Breast epithelium (tissue), 4 donors: ENCODE measurements around the gene C4orf51. TPM values are rescaled to one million over a fixed set of nuclear protein-coding genes. Genes with fewer than 3 reads are reported as not detected.

Source experiments
- DNase-seq, 2 donors: peaks; one replicate each; pipeline ENCODE4 v3.0.0-alpha.2; 2019; ENCODE audit warnings: low spot score in 2 of 2
- H3K27ac ChIP-seq, 2 donors: fragments of 200-600 bp; sonication (generic) in 1 of 2; one replicate each; pipeline ENCODE4 v1.5.1; 2016 to 2019; ENCODE audit warnings: mild to moderate bottlenecking in 1 of 2
- H3K27me3 ChIP-seq, 2 donors: fragments of 200-600 bp; sonication (generic) in 1 of 2; one replicate each; pipeline versions ENCODE4 v1.5.1 to v1.6.0; 2017 to 2019; ENCODE audit warnings: control low read depth in 1 of 2, mild to moderate bottlenecking in 1 of 2
- H3K36me3 ChIP-seq: fragments of 200-600 bp; one replicate; pipeline ENCODE4 v1.5.1; 2019
- H3K4me1 ChIP-seq, 2 donors: fragments of 200-600 bp; sonication (generic); one replicate each; pipeline ENCODE4 v1.5.1; 2016 to 2019; ENCODE audit warnings: control low read depth in 1 of 2
- H3K4me3 ChIP-seq, 3 donors: fragments of 200-600 bp; sonication (generic); 1 replicate in 2 of 3; 2 replicates in 1 of 3; pipeline ENCODE4 v1.5.1; 2016 to 2019; ENCODE audit warnings: mild to moderate bottlenecking in 3 of 3, moderate library complexity in 2 of 3
- H3K9me3 ChIP-seq, 2 donors: fragments of 200-600 bp; sonication (generic) in 1 of 2; one replicate each; pipeline ENCODE4 v1.5.1; 2016 to 2019; ENCODE audit warnings: control low read depth in 1 of 2
- CTCF ChIP-seq, 3 donors: fragments of 450-650 bp; IDR thresholded peaks; one replicate each; pipeline ENCODE4 v1.5.1; 2016 to 2017; ENCODE audit warnings: antibody characterized with exemption in 3 of 3, mild to moderate bottlenecking in 3 of 3, moderate library complexity in 3 of 3
- POLR2A ChIP-seq: fragments of 450-650 bp; IDR thresholded peaks from one replicate; pipeline ENCODE4 v1.6.1; 2016; ENCODE audit warnings: antibody characterized with exemption, mild to moderate bottlenecking, moderate library complexity
- POLR2AphosphoS5 ChIP-seq, 3 donors: sonication (generic); formaldehyde crosslinking; IDR thresholded peaks; one replicate each; pipeline ENCODE4 v1.6.1; 2017; ENCODE audit warnings: antibody characterized with exemption in 3 of 3
- intact Hi-C: fragments of 100-400 bp; cut with DNase I; formaldehyde crosslinking; loops from one replicate; pipeline ENCODE4 v1.15.1; 2023; ENCODE audit warnings: low total_unique reads
- total RNA-seq, 3 donors: library from RNA; depleted of rRNA; stranded (reverse); fragments of >200 nt; gene quantifications; one replicate each; pipeline ENCODE4 v1.1.0, GENCODE V29; 2016

The C4orf51 gene
- total RNA-seq, 3 donors from 2014 or later = not detected

GRCh38 chr4:145709336-145709735, 29.4 kb downstream of the C4orf51 start:
- H3K27me3 ChIP-seq = no peaks in the 10 kb centered on the region

GRCh38 chr4:145709843-145710242, 29.9 kb downstream of the C4orf51 start:
- Histone ChIP-seq H3K4me3 (no peak overlapping the region), H3K36me3 (no peaks in the 10 kb centered on the region), H3K4me1 (peaks cover 0 to 23% of the 10 kb centered on the region in 2 donors), H3K9me3 (no peaks in the 10 kb centered on the region), H3K27ac (peak overlapping the region; percentile 76 to 85), H3K27me3 (no peaks in the 10 kb centered on the region)
- TF ChIP-seq CTCF (IDR thresholded peaks at IDR 0.05) = no peak
- no peak for TF ChIP-seq POLR2A
- no peak for TF ChIP-seq POLR2AphosphoS5 (IDR thresholded peaks at IDR 0.05)
- no peak for DNase-seq
- intact Hi-C loops = loop anchor here (5.0 kb wide), 1 partner anchor 302 kb away; no protein-coding TSS in a partner anchor

More at GRCh38 chr4:145709336-145709735, 29.4 kb downstream of the C4orf51 start:
- peak; percentile 58 to 79 for DNase-seq
- H3K36me3 ChIP-seq = no peaks in the 10 kb centered on the region
- H3K9me3 ChIP-seq = no peaks in the 10 kb centered on the region
- H3K4me1 ChIP-seq = peaks cover 0 to 24% of the 10 kb centered on the region in 2 donors
- peak overlapping the region; percentile 76 to 85 for H3K27ac ChIP-seq
- H3K4me3 ChIP-seq = no peak overlapping the region
- intact Hi-C loops = loop anchor here (5.0 kb wide), 1 partner anchor 303 kb away; no protein-coding TSS in a partner anchor
- no peak for TF ChIP-seq CTCF (IDR thresholded peaks at IDR 0.05)
- peak in 1 of 3 donors; percentile 54 for TF ChIP-seq POLR2AphosphoS5 (IDR thresholded peaks at IDR 0.05)

GRCh38 chr4:145716200-145716599, 36.3 kb downstream of the C4orf51 start:
- no peaks in the 10 kb centered on the region for H3K9me3 ChIP-seq
- H3K4me3 ChIP-seq = no peak overlapping the region
- TF ChIP-seq POLR2A (no peak), POLR2AphosphoS5 (IDR thresholded peaks at IDR 0.05) (no peak), CTCF (IDR thresholded peaks at IDR 0.05) (no peak)
- no peaks in the 10 kb centered on the region for H3K36me3 ChIP-seq
- no peak overlapping the region for H3K27ac ChIP-seq
- no peaks in the 10 kb centered on the region for H3K27me3 ChIP-seq
- no peaks in the 10 kb centered on the region for H3K4me1 ChIP-seq
- no peak for DNase-seq
- intact Hi-C loops = no loop called here

- H3K4me3 ChIP-seq = no peak overlapping the region
- no peak overlapping the region for H3K27ac ChIP-seq
- H3K27me3 ChIP-seq = no peaks in the 10 kb centered on the region
- no peaks in the 10 kb centered on the region for H3K4me1 ChIP-seq
- DNase-seq = no peak
- no peaks in the 10 kb centered on the region for H3K9me3 ChIP-seq
- no peaks in the 10 kb centered on the region for H3K36me3 ChIP-seq
- TF ChIP-seq CTCF (IDR thresholded peaks at IDR 0.05) (no peak), POLR2A (no peak), POLR2AphosphoS5 (IDR thresholded peaks at IDR 0.05) (no peak)
- intact Hi-C loops = no loop called here
These were observed 36.8 kb downstream of the C4orf51 start for GRCh38 chr4:145716661-145717200.

GRCh38 chr4:145719752-145720624, 40.0 kb downstream of the C4orf51 start:
- H3K4me3 ChIP-seq = no peak overlapping the region
- intact Hi-C loops = no loop called here
- no peaks in the 10 kb centered on the region for H3K36me3 ChIP-seq
- no peak for TF ChIP-seq POLR2AphosphoS5 (IDR thresholded peaks at IDR 0.05)
- no peak for TF ChIP-seq POLR2A
- no peak for TF ChIP-seq CTCF (IDR thresholded peaks at IDR 0.05)
- no peaks in the 10 kb centered on the region for H3K27me3 ChIP-seq
- no peaks in the 10 kb centered on the region for H3K9me3 ChIP-seq
- no peaks in the 10 kb centered on the region for H3K4me1 ChIP-seq
- DNase-seq = no peak
- H3K27ac ChIP-seq = no peak overlapping the region
